Fibroblast of lung (primary cell): ENCODE data around the gene GSTK1. TPM values are rescaled to one million over a fixed set of nuclear protein-coding genes. Genes with fewer than 3 reads are reported as not detected.

Source experiments
- DNase-seq, 2 donors: peaks; one replicate each; pipeline versions ENCODE4 v3.0.0 to v3.0.0-alpha.2; 2010; ENCODE audit warnings: low read depth in 2 of 2
- H2AFZ ChIP-seq: 2 replicates; pipeline ENCODE4 v1.5.1; 2012; ENCODE audit warnings: low read length, control low read depth, inconsistent platforms
- H3K27ac ChIP-seq: 2 replicates; pipeline ENCODE4 v1.5.1; 2011; ENCODE audit warnings: low read length, control low read depth; ENCODE audit not compliant: insufficient read depth
- H3K27me3 ChIP-seq: 2 replicates; pipeline ENCODE4 v1.5.1; 2011; ENCODE audit warnings: mild to moderate bottlenecking, low read length; ENCODE audit not compliant: control insufficient read depth, insufficient read depth
- H3K36me3 ChIP-seq: 2 replicates; pipeline ENCODE4 v1.5.1; 2011; ENCODE audit warnings: low read length; ENCODE audit not compliant: control insufficient read depth, insufficient read depth
- H3K4me1 ChIP-seq: 2 replicates; pipeline ENCODE4 v1.5.1; 2011; ENCODE audit warnings: low read length; ENCODE audit not compliant: control insufficient read depth, insufficient read depth; ENCODE audit errors: extremely low read depth
- H3K4me2 ChIP-seq: 2 replicates; pipeline ENCODE4 v1.5.1; 2011; ENCODE audit warnings: low read length, control low read depth; ENCODE audit not compliant: insufficient read depth; ENCODE audit errors: extremely low read depth
- H3K4me3 ChIP-seq, 4 experiments: fragments of 200-600 bp in 1 of 4; sonication (generic) in 1 of 4; replicated peaks in 1 of 4; 2 replicates each; pipeline ENCODE4 v1.5.1; 2011 to 2016; ENCODE audit warnings: low read length in 4 of 4, low read depth in 3 of 4, mild to moderate bottlenecking in 3 of 4, control low read depth in 2 of 4, inconsistent platforms in 1 of 4, mixed read lengths in 1 of 4; ENCODE audit not compliant: insufficient read depth in 1 of 4; ENCODE audit errors: control extremely low read depth in 1 of 4
- H3K79me2 ChIP-seq: 2 replicates; pipeline ENCODE4 v1.5.1; 2012; ENCODE audit warnings: mild to moderate bottlenecking, low read length, inconsistent platforms; ENCODE audit not compliant: control insufficient read depth, insufficient read depth
- H3K9ac ChIP-seq: 2 replicates; pipeline ENCODE4 v1.5.1; 2011; ENCODE audit warnings: mild to moderate bottlenecking, low read length, control low read depth; ENCODE audit not compliant: insufficient read depth
- H3K9me3 ChIP-seq: 2 replicates; pipeline ENCODE4 v1.5.1; 2012; ENCODE audit warnings: low read depth, low read length; ENCODE audit not compliant: control insufficient read depth, insufficient read depth
- H4K20me1 ChIP-seq: 2 replicates; pipeline ENCODE4 v1.5.1; 2011; ENCODE audit warnings: low read length; ENCODE audit not compliant: control insufficient read depth, insufficient read depth; ENCODE audit errors: extremely low read depth
- CTCF ChIP-seq, 2 donors: IDR thresholded peaks in 1 of 2; conservative IDR thresholded peaks in 1 of 2; 1 replicate in 1 of 2; 2 replicates in 1 of 2; pipeline ENCODE4 v1.5.1; 2011 to 2012; ENCODE audit warnings: low read length in 2 of 2, control low read depth in 1 of 2, inconsistent platforms in 1 of 2, low read depth in 1 of 2, mild to moderate bottlenecking in 1 of 2
- EZH2 ChIP-seq: IDR thresholded peaks from 2 replicates; pipeline ENCODE4 v1.5.1; 2012; ENCODE audit warnings: low read length, control low read depth, mild to moderate bottlenecking; ENCODE audit errors: missing control alignments
- polyA plus RNA-seq, 2 donors: library from polyadenylated mRNA; depleted of rRNA in 1 of 2; stranded (reverse) in 1 of 2; unstranded in 1 of 2; fragments of >200 nt; gene quantifications; 2 replicates each; pipeline ENCODE4 v1.2.1, GENCODE V29; 2011 to 2012; ENCODE audit warnings: missing spikeins in 1 of 2
- total RNA-seq: library from RNA; depleted of rRNA; stranded (reverse); fragments of >200 nt; gene quantifications from 2 replicates; pipeline ENCODE4 v1.2.1, GENCODE V29; 2014

GSTK1 gene
- total and polyA plus RNA-seq, 2 donors (not counting 1 experiment from before 2014, with no cell fraction given): 110 to 131 TPM

DNA sequence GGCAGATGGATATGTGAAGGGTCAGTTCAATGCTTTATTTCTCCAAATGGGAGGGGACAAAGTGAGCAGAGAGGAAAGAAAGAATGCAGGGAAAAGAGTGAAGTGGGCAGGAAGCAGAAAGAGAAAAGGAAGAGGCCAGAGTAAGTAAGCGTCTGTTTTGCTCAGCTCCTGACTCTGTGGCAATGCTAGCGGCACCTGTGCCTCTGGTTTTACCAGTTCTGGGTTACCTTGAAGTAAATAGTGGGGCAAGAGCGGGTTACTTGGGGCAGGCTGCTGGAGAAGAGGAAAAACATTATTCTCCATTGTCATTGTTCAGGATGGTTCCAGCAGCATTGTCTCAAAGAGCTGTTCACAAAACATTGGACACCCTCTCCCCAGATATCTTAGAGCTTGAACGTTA is 39.5 kb upstream of the GSTK1 start:
- no peak overlapping the region for H3K4me2 ChIP-seq
- H3K9ac ChIP-seq: no peak overlapping the region
- H3K36me3 ChIP-seq: no peaks in the 10 kb centered on the region
- no peaks in the 10 kb centered on the region for H3K4me1 ChIP-seq
- no peak for TF ChIP-seq CTCF (conservative IDR thresholded peaks at IDR 0.05 in 1 of 2, IDR thresholded peaks at IDR 0.05 in 1 of 2; ENCODE audit: low read depth in 1 of 2, low read length in 2 of 2)
- no peak for TF ChIP-seq EZH2
- no peak overlapping the region for H3K27ac ChIP-seq
- H3K4me3 ChIP-seq: no peak overlapping the region
- peaks cover 10% of the 10 kb centered on the region for H3K27me3 ChIP-seq
- DNase-seq: no peak
- H4K20me1 ChIP-seq: no peaks in the 10 kb centered on the region
- H3K79me2 ChIP-seq: no peaks in the 10 kb centered on the region
- no peak overlapping the region for H2AFZ ChIP-seq
- H3K9me3 ChIP-seq: no peaks in the 10 kb centered on the region

DNA sequence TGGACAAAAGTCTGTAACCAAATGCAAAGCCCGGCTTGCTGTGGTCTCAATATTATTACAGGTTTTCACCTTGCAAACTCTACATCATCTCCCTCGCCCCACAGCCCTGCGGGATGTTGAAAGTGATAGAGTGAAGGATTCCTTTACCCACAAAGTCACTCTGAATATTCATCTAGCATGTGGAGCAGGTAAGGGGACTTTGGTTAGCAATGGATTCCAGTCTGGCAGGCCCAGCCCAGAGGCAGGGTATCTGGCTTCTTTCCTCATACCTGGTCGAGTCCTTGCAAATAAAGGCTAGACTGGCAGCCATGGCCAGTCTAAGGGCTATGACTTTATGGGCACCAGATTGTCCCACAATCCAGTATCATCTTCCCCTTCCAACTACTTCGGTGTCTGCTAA is 38.2 kb upstream of the GSTK1 start:
- H3K27me3 ChIP-seq: peaks cover 10% of the 10 kb centered on the region
- no peaks in the 10 kb centered on the region for H3K36me3 ChIP-seq
- DNase-seq: no peak
- H3K27ac ChIP-seq: no peak overlapping the region
- H4K20me1 ChIP-seq: no peaks in the 10 kb centered on the region
- no peaks in the 10 kb centered on the region for H3K79me2 ChIP-seq
- H2AFZ ChIP-seq: no peak overlapping the region
- H3K9me3 ChIP-seq: no peaks in the 10 kb centered on the region
- TF ChIP-seq EZH2 (no peak), CTCF (conservative IDR thresholded peaks at IDR 0.05 in 1 of 2, IDR thresholded peaks at IDR 0.05 in 1 of 2; ENCODE audit: low read depth in 1 of 2, low read length in 2 of 2) (no peak)
- H3K4me3 ChIP-seq: no peak overlapping the region
- H3K4me2 ChIP-seq: no peak overlapping the region
- H3K9ac ChIP-seq: no peak overlapping the region
- no peaks in the 10 kb centered on the region for H3K4me1 ChIP-seq

GRCh38 chr7:143227806-143228205 is 35.4 kb upstream of the GSTK1 start:
- Histone ChIP-seq H3K4me1 (no peaks in the 10 kb centered on the region), H3K27ac (no peak overlapping the region), H3K27me3 (no peaks in the 10 kb centered on the region), H3K9me3 (no peaks in the 10 kb centered on the region), H3K79me2 (no peaks in the 10 kb centered on the region), H3K9ac (no peak overlapping the region), H3K36me3 (no peaks in the 10 kb centered on the region), H3K4me3 (no peak overlapping the region), H3K4me2 (no peak overlapping the region), H2AFZ (no peak overlapping the region), H4K20me1 (no peaks in the 10 kb centered on the region)
- no peak for DNase-seq
- TF ChIP-seq EZH2 (no peak), CTCF (conservative IDR thresholded peaks at IDR 0.05 in 1 of 2, IDR thresholded peaks at IDR 0.05 in 1 of 2; ENCODE audit: low read depth in 1 of 2, low read length in 2 of 2) (no peak)
